Measurements from ENCODE around the gene ELL3. TPM values are rescaled to one million over a fixed set of nuclear protein-coding genes. Genes with fewer than 3 reads are reported as not detected.
"Not testable (repeated sequence)": the region's sequence is repeated elsewhere in the genome, so short reads cannot be mapped to it uniquely, and the experiment has no call there.

ELL3 gene
- total RNA-seq, result 2.1 and 3.6 TPM in 2 replicates

DNA sequence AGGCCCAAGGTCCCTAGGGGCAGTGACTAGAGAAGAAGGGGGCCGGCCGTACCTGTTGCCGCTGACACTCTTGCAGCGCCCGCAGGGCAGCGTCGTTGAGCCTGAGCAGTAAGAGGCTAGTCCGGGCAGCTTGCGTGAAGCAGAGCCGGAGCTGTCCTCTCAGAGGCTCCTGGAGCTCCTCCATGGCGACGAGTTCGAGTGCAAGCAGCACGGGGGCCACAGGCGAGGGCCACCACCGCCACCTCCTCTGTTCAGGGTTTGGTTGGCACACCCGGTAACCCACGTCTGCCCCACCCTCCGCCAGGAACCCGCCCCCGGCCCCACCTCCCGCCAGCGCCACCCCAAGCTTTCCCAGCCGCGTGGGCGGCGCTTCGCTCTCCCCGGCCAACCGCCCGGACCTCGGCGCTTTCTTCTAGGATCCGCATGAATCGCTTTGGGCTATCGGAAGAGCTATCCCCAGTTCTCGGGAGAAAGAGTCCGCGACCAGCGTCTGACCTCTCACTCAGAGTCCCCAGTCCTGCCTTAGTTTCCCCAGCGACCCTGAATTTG is at the start of gene ELL3:
TSS of gene ELL3 (minus strand) at position 249 of the 549 bp plus-strand sequence. CDS start at position 184, 65 bp downstream.
- no peak for DNase-seq (ENCODE audit: extremely low read depth, low read depth, low spot score)

DNA sequence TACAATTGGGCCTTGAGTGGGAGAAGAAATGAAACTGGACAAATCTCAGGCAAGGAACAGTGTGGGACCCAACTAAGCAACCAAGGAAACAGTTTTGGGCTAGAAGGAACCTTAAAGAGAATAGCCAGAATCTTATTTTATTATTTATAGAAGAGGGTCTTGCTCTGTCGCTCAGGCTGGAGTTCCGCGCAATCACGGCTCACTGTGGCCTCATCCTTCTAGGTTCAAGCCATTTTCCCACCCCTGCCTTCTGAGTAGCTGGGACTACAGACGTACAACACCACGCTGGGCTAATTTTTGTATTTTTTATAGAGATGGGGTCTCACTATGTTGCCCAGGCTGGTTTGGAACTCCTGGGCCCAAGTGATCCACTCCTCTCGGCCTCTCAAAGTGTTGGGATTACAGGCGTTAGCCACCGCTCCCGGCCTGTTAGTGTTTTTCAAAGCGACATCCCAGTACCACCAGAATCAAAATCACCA is 49.3 kb upstream of the ELL3 start:
- no peak for DNase-seq (ENCODE audit: extremely low read depth, low read depth, low spot score)

- DNase-seq (ENCODE audit: extremely low read depth, low read depth, low spot score), result not testable (repeated sequence)
These were observed 48.5 kb upstream of the ELL3 start for GRCh38 chr15:43825305-43825704.

- DNase-seq (ENCODE audit: extremely low read depth, low read depth, low spot score), result peak; percentile 93
These were observed 47.8 kb upstream of the ELL3 start, which contains the start of gene MFAP1 for GRCh38 chr15:43824302-43825246. MFAP1 (minus strand) TSS chr15:43824690; CDS start chr15:43824569, 121 bp downstream.

GRCh38 chr15:43821505-43821904 is 44.7 kb upstream of the ELL3 start:
- no peak for DNase-seq (ENCODE audit: extremely low read depth, low read depth, low spot score)

DNA sequence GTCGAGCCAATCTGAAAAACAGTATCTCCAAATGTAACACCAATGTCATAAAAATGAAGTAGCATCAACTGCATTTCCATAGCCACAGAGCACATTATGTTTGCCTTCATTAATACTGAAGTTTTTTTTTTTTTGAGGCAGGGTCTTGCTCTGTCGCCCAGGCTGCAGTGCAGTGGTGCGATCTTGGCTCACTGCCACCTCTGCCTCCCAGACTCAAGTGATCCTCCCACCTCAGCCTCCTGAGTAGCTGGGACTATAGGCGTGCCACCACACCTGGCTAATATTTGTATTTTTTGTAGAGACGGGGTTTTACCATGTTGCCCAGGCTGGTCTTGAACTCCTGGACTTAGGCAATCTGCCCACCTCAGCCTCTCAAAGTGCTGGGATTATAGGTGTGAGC is 38.3 kb upstream of the ELL3 start:
- not testable (repeated sequence) for DNase-seq (ENCODE audit: extremely low read depth, low read depth, low spot score)

DNA sequence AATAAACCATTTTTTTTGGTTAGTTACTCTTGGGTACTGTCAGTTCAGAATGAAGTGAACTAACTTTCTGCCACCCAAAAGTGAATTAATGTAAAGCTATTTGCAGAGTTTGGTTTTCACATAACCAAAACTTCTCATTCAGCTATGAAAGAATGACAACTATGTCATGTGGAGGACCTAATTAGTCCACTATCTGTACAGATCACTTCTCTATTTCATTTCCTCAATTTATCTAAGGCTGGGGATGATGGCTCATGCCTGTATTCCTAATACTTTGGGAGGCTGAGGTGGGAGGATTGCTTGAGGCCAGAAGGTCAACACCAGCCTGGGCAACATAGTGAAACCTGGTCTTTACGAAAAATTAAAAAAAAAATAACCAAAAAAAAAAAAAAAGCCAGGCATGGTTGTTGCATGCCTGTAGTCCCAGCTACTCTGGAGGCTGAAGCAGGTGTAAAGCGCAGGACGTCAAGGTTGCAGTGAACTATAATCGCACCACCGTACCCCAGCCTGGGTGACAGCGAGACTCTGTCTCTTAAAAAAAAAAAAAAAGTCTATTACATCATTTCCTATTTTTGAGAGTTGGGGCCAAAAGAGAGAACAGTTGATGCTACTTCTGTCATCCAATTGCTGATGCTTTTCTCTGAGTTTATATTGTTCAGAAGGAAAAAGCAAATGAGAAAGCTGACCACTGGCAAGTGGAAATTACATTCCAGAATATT is 32.4 kb upstream of the ELL3 start:
- DNase-seq (ENCODE audit: extremely low read depth, low read depth, low spot score), result no peak

- DNase-seq (ENCODE audit: extremely low read depth, low read depth, low spot score), result no peak
These were observed 31.7 kb upstream of the ELL3 start for GRCh38 chr15:43808435-43808950.

DNA sequence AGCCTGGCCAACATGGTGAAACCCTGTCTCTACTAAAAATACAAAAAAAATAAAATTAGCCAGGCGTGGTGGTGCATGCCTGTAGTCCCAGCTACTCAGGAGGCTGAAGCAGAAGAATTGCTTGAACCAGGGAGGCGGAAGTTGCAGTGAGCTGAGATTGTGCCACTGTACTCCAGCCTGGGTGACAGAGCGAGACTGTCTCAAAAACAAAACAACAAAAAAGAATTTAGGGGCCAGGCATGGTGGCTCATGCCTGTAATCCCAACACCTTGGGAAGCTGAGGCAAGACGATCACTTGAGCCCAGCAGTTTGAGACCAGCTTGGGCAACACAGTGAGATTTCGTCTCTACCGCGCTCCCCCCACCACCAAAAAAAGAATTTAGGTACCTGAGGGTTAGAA is 25.9 kb upstream of the ELL3 start:
- DNase-seq (ENCODE audit: extremely low read depth, low read depth, low spot score), result not testable (repeated sequence)

DNA sequence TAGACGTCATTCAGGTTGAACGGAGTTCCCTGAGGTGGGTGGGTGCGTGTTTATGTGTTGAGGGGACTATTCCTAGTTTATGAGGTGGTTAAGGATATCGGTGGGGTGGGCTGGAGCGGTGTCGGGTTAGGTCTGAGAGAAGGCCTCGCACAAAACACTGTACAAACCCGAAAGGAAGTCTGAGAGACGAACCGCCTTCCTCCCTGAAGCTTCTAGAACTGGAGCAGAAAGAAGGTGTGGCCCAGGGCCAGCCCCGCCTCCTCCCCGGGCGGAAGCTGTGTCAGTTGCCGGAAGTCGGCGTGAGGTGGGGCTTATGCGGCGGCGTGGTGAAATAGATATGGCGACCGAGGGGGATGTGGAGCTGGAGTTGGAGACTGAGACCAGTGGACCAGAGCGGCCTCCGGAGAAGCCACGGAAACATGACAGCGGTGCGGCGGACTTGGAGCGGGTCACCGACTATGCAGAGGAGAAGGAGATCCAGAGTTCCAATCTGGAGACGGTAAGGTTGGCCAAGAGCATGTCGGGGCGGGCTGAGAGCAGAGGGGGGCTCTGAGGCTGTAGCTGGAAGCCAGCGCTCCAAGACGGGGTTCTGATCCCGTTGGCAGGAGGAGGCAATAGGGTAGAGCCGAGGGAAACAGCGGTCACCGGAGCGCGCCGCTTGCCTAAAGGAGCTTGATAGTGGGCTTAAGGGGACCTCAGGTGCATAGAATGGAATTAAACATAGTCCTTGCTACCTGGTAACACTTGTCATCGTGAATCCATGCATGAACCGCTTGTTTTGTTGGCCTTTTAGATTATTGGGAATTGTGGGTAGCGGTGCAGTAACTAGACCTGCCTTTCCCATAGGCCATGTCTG is 23.7 kb upstream of the ELL3 start, which contains the start of gene HYPK:
TSS of gene HYPK (plus strand) at position 314 of the 856 bp plus-strand sequence. CDS start at position 338, 24 bp downstream.
- no peak for DNase-seq (ENCODE audit: extremely low read depth, low read depth, low spot score)

DNA sequence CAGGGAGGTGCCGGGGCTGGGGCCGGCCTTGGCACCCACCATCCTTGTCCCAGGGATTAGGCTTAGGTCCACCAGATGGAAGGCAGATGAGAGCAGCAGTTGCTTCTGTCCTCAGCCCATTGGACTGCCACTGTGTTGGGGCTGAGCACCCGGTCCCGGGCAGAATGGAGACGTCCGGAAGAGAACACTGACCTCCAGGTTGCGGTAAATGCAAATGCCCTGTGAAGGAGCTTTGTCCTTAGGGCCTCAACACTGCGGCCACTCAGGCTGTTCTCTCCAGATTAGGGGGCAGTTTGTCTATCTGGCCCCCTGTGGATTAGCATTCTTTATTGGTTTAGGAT is 23.1 kb upstream of the ELL3 start, which contains the start of gene SERINC4:
TSS of gene SERINC4 (minus strand) at position 276 of the 341 bp plus-strand sequence. CDS start at position 42, 234 bp downstream.
- no peak for DNase-seq (ENCODE audit: extremely low read depth, low read depth, low spot score)

DNA sequence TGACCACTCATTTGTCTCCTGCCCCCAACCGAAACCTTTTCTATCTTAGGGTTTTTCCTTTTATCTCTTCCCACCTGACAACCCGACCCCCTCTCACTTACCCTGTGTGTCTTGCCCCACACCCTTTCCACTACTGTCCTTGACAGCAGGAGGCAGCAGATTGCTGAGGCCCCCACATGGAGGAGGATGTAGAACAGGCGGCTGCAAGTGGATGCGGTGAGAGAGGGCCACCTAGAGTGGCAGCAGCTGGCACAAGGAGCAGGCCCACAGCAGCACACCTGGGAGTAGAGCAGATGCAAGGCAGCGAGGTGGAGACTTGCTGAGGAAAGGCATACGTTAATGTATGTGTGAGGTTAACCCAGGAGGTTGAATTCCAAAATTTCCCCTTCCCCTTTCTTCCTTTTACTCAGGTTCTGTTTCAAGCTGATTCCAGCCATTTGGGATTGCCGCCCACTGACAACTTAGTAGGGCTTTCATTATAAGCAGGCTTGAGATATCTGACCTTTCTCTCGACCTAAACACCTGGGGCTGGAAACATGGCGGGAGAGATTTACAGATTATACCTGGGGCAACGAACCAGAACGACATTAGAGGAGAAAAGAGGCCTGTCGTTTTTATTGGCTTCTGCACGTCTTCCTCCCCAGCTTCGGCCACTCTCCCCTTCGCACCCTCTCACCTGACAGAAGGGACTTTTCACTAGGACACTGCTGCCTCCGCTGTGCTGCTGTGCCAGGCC is 22.6 kb upstream of the ELL3 start:
- no peak for DNase-seq (ENCODE audit: extremely low read depth, low read depth, low spot score)

- no peak for DNase-seq (ENCODE audit: extremely low read depth, low read depth, low spot score)
These were observed 19.8 kb upstream of the ELL3 start for GRCh38 chr15:43796566-43796965.

- DNase-seq (ENCODE audit: extremely low read depth, low read depth, low spot score), result no peak
These were observed 19.2 kb upstream of the ELL3 start for GRCh38 chr15:43795997-43796396.

GRCh38 chr15:43795197-43795596 is 18.4 kb upstream of the ELL3 start:
- no peak for DNase-seq (ENCODE audit: extremely low read depth, low read depth, low spot score)

DNA sequence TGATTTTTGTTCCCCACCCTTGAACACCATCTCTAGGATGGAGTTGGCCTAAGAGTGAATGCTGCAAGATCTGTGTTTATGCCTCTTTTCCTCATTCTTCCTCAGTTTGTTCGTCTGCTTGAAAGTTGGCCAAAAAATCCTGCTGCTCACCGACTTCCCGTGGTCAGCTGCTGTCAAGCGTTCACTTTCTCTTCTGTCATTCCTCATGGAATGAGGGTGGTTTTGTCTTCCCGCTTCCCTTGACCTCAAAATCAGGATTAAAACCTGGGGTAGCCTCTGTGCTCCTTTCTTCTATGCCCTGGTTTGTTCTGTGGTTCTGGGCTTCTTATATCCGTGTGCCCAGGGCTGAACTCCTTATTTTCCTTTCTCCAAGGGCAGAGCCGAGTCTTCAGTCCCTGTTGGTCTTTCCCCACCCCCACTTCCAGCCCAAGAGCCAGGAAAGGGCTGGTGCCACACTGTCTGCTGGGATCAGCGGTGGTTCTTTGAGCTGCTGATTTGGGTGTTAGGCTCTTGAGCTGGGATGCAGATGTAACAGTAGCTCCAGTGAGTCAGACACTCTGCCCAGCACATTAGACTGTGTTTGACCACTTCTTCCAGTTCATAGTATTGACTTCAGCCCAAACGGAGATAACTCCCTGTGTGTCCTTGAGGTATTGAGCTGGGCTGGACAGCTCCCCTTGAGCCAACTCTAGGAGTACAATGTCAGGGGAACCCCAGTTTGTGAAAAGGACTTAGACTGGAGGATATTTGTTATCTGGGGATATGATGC is 17.7 kb upstream of the ELL3 start:
- DNase-seq (ENCODE audit: extremely low read depth, low read depth, low spot score), result no peak

GRCh38 chr15:43793647-43794046 is 16.9 kb upstream of the ELL3 start:
- no peak for DNase-seq (ENCODE audit: extremely low read depth, low read depth, low spot score)

- no peak for DNase-seq (ENCODE audit: extremely low read depth, low read depth, low spot score)
These were observed 16.2 kb upstream of the ELL3 start for GRCh38 chr15:43792761-43793476.

Measured in glomerular endothelial cell (primary cell).